Measurements from ENCODE around the gene ZNF182.

ZNF182 gene

DNA sequence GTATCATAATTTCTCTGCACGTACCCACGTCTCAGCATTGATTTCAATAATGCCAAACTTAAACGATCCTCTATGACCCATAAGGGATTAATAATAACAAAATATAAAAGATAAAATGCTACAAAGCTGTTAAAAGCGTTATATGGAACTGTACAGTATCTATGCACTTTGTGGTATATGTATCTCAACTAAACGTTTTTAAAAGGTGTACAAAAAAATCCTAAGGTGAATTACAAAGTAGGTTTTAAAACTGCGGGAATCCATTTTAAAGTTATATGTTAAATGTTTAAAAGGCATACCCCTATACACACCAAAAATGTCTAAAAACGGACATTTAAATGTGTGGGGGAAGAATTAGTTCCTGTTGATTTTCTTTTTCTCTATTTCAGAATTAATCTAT is 860 bp downstream of the ZNF182 start:
- Mint-ChIP-seq H3K36me3 (ENCODE audit: low read depth) (peaks cover 27% of the 10 kb centered on the region), H3K9me3 (peaks cover 9% of the 10 kb centered on the region), H3K4me1 (peaks cover 11% of the 10 kb centered on the region), H3K4me3 (peak overlapping the region; percentile 53 to 98 (median 67)), H3K27me3 (ENCODE audit: low read depth) (no peaks in the 10 kb centered on the region), H3K27ac (no peak overlapping the region)
- no peak for TF ChIP-seq CTCF (IDR thresholded peaks at IDR 0.05; ENCODE audit: unreplicated experiment in 3 of 3)

- Mint-ChIP-seq H3K9me3 (peaks cover 10% of the 10 kb centered on the region), H3K27ac (peak overlapping the region in 1 of 3 experiments; percentile 23), H3K36me3 (ENCODE audit: low read depth) (peaks cover 29% of the 10 kb centered on the region), H3K4me3 (peak overlapping the region; percentile 49 to 79 (median 74)), H3K4me1 (peaks cover 11% of the 10 kb centered on the region), H3K27me3 (ENCODE audit: low read depth) (no peaks in the 10 kb centered on the region)
- TF ChIP-seq CTCF (IDR thresholded peaks at IDR 0.05; ENCODE audit: unreplicated experiment in 3 of 3): no peak
Observed at GRCh38 chrX:48002319-48002718, 1.5 kb downstream of the ZNF182 start.

DNA sequence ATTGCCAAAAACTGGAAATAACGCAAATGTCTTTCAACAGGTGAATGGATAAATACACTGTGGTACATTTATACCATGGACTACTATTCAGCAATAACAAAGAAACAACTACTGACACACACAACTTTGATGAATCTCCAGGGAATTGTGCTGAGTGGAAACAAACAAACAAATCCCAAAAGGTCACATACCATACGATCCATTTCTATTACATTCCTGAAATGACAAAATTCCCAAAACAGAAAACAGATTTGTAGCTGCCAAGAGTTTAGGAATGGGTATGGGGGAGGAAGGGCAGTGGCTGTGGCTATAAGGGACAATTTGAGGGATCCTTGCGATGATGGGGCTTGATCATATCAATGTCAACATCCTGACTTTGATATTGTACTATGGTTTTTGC is 2.5 kb downstream of the ZNF182 start:
- Mint-ChIP-seq H3K9me3 (peaks cover 12% of the 10 kb centered on the region), H3K36me3 (ENCODE audit: low read depth) (peaks cover 39% of the 10 kb centered on the region), H3K4me1 (peaks cover 11% of the 10 kb centered on the region), H3K27me3 (ENCODE audit: low read depth) (no peaks in the 10 kb centered on the region), H3K4me3 (peak overlapping the region; percentile 14 to 32 (median 29)), H3K27ac (no peak overlapping the region)
- TF ChIP-seq CTCF (IDR thresholded peaks at IDR 0.05; ENCODE audit: unreplicated experiment in 3 of 3): no peak

- TF ChIP-seq CTCF (IDR thresholded peaks at IDR 0.05; ENCODE audit: unreplicated experiment in 3 of 3): no peak
- Mint-ChIP-seq H3K36me3 (ENCODE audit: low read depth) (peaks cover 87% of the 10 kb centered on the region), H3K9me3 (peaks cover 55% of the 10 kb centered on the region), H3K4me3 (no peak overlapping the region), H3K27ac (no peak overlapping the region), H3K4me1 (no peaks in the 10 kb centered on the region), H3K27me3 (ENCODE audit: low read depth) (no peaks in the 10 kb centered on the region)
Observed at GRCh38 chrX:47992669-47993068, 11.1 kb downstream of the ZNF182 start.

DNA sequence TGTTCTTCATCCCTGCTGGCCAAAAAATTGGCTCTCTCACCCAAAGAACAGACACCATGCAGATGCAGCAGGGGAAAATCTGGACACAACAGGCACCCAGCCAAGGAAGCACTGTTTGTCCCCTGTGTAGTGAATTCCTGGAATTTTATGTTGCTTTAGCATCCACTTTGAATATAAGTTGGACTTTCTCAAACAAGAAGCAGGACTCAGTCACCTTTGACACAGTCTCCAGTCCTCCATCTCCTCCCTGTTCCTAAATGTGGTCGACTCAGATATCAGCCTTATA is 11.8 kb downstream of the ZNF182 start:
- H3K36me3 Mint-ChIP-seq (ENCODE audit: low read depth): peaks cover 90% of the 10 kb centered on the region
- H3K27me3 Mint-ChIP-seq (ENCODE audit: low read depth): no peaks in the 10 kb centered on the region
- H3K4me1 Mint-ChIP-seq: no peaks in the 10 kb centered on the region
- TF ChIP-seq CTCF (IDR thresholded peaks at IDR 0.05; ENCODE audit: unreplicated experiment in 3 of 3): no peak
- H3K27ac Mint-ChIP-seq: no peak overlapping the region
- H3K4me3 Mint-ChIP-seq: no peak overlapping the region
- peaks cover 58% of the 10 kb centered on the region for H3K9me3 Mint-ChIP-seq

- no peak for TF ChIP-seq CTCF (IDR thresholded peaks at IDR 0.05; ENCODE audit: unreplicated experiment in 3 of 3)
- peaks cover 90% of the 10 kb centered on the region for H3K36me3 Mint-ChIP-seq (ENCODE audit: low read depth)
- no peak overlapping the region for H3K27ac Mint-ChIP-seq
- H3K9me3 Mint-ChIP-seq: peaks cover 61% of the 10 kb centered on the region
- no peak overlapping the region for H3K4me3 Mint-ChIP-seq
- no peaks in the 10 kb centered on the region for H3K27me3 Mint-ChIP-seq (ENCODE audit: low read depth)
- H3K4me1 Mint-ChIP-seq: no peaks in the 10 kb centered on the region
Observed at GRCh38 chrX:47991263-47992094, 12.3 kb downstream of the ZNF182 start.

All from nephron (organoid).